ENCODE measurements around the gene ENOX1. TPM values are rescaled to one million over a fixed set of nuclear protein-coding genes. Genes with fewer than 3 reads are reported as not detected.

ENOX1 gene
- total RNA-seq, 1 donor from 2014 or later = 2.0 TPM

GRCh38 chr13:43293561-43293960 is 493.2 kb downstream of the ENOX1 start:
- H3K27ac Mint-ChIP-seq (ENCODE audit: unreplicated experiment) = no peak overlapping the region
- no peak overlapping the region for H3K4me3 Mint-ChIP-seq (ENCODE audit: unreplicated experiment)
- H3K9me3 Mint-ChIP-seq (ENCODE audit: low read depth) = no peaks in the 10 kb centered on the region
- no peak for DNase-seq (ENCODE audit: low spot score)
- H3K36me3 Mint-ChIP-seq (ENCODE audit: low read depth) = no peaks in the 10 kb centered on the region
- TF ChIP-seq, protein P1, sequence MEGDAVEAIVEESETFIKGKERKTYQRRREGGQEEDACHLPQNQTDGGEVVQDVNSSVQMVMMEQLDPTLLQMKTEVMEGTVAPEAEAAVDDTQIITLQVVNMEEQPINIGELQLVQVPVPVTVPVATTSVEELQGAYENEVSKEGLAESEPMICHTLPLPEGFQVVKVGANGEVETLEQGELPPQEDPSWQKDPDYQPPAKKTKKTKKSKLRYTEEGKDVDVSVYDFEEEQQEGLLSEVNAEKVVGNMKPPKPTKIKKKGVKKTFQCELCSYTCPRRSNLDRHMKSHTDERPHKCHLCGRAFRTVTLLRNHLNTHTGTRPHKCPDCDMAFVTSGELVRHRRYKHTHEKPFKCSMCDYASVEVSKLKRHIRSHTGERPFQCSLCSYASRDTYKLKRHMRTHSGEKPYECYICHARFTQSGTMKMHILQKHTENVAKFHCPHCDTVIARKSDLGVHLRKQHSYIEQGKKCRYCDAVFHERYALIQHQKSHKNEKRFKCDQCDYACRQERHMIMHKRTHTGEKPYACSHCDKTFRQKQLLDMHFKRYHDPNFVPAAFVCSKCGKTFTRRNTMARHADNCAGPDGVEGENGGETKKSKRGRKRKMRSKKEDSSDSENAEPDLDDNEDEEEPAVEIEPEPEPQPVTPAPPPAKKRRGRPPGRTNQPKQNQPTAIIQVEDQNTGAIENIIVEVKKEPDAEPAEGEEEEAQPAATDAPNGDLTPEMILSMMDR (IDR thresholded peaks at IDR 0.05) = no peak
- H3K4me1 Mint-ChIP-seq (ENCODE audit: low read depth) = peaks cover 16% of the 10 kb centered on the region
- no peaks in the 10 kb centered on the region for H3K27me3 Mint-ChIP-seq (ENCODE audit: low read depth)

- no peaks in the 10 kb centered on the region for H3K9me3 Mint-ChIP-seq (ENCODE audit: low read depth)
- no peak for DNase-seq (ENCODE audit: low spot score)
- no peaks in the 10 kb centered on the region for H3K27me3 Mint-ChIP-seq (ENCODE audit: low read depth)
- no peak overlapping the region for H3K27ac Mint-ChIP-seq (ENCODE audit: unreplicated experiment)
- H3K4me1 Mint-ChIP-seq (ENCODE audit: low read depth) = peaks cover 11% of the 10 kb centered on the region
- H3K4me3 Mint-ChIP-seq (ENCODE audit: unreplicated experiment) = no peak overlapping the region
- TF ChIP-seq, protein P1 (IDR thresholded peaks at IDR 0.05) = no peak
- no peaks in the 10 kb centered on the region for H3K36me3 Mint-ChIP-seq (ENCODE audit: low read depth)
These were observed 493.8 kb downstream of the ENOX1 start for GRCh38 chr13:43293008-43293407.

- Mint-ChIP-seq H3K9me3 (ENCODE audit: low read depth) (no peaks in the 10 kb centered on the region), H3K27ac (ENCODE audit: unreplicated experiment) (no peak overlapping the region), H3K4me3 (ENCODE audit: unreplicated experiment) (no peak overlapping the region), H3K4me1 (ENCODE audit: low read depth) (peaks cover 5% of the 10 kb centered on the region), H3K27me3 (ENCODE audit: low read depth) (no peaks in the 10 kb centered on the region), H3K36me3 (ENCODE audit: low read depth) (no peaks in the 10 kb centered on the region)
- TF ChIP-seq, protein P1 (IDR thresholded peaks at IDR 0.05) = no peak
- no peak for DNase-seq (ENCODE audit: low spot score)
These were observed 495.3 kb downstream of the ENOX1 start for GRCh38 chr13:43291287-43292060.

- peaks cover 15% of the 10 kb centered on the region for H3K4me1 Mint-ChIP-seq (ENCODE audit: low read depth)
- TF ChIP-seq, protein P1 (IDR thresholded peaks at IDR 0.05) = no peak
- H3K36me3 Mint-ChIP-seq (ENCODE audit: low read depth) = no peaks in the 10 kb centered on the region
- no peaks in the 10 kb centered on the region for H3K9me3 Mint-ChIP-seq (ENCODE audit: low read depth)
- H3K27me3 Mint-ChIP-seq (ENCODE audit: low read depth) = no peaks in the 10 kb centered on the region
- no peak overlapping the region for H3K4me3 Mint-ChIP-seq (ENCODE audit: unreplicated experiment)
- H3K27ac Mint-ChIP-seq (ENCODE audit: unreplicated experiment) = no peak overlapping the region
- no peak for DNase-seq (ENCODE audit: low spot score)
These were observed 497.1 kb downstream of the ENOX1 start for GRCh38 chr13:43289470-43290255.

DNA sequence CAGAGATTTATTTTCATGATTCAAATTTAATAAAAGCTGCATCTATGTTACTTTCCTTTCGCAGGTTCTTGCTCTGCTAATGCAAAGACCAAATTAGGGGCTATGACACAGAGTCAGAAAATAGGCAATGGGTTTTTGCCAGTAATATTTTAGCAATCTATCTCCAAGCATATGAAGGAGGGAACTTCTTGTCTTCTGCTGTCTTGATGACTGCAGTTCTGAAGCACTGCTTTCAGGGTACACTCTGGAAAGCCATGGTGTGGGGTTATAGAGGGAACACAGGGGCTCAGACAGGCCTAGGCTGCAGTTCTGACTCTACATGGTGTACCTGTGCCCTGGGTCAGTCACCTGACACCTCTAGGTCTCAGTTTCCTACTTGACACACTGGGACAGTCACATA is 500.0 kb downstream of the ENOX1 start:
- H3K9me3 Mint-ChIP-seq (ENCODE audit: low read depth) = no peaks in the 10 kb centered on the region
- no peak overlapping the region for H3K27ac Mint-ChIP-seq (ENCODE audit: unreplicated experiment)
- H3K4me1 Mint-ChIP-seq (ENCODE audit: low read depth) = peaks cover 23% of the 10 kb centered on the region
- TF ChIP-seq, protein P1 (IDR thresholded peaks at IDR 0.05) = no peak
- no peak for DNase-seq (ENCODE audit: low spot score)
- no peaks in the 10 kb centered on the region for H3K36me3 Mint-ChIP-seq (ENCODE audit: low read depth)
- H3K27me3 Mint-ChIP-seq (ENCODE audit: low read depth) = no peaks in the 10 kb centered on the region
- H3K4me3 Mint-ChIP-seq (ENCODE audit: unreplicated experiment) = no peak overlapping the region
